Measurements from ENCODE around the gene ZNF107. TPM values are rescaled to one million over a fixed set of nuclear protein-coding genes. Genes with fewer than 3 reads are reported as not detected.
A peak's percentile ranks its signal among the peaks of the same experiment; 100 is the strongest.
"Not testable (repeated sequence)": the region's sequence is repeated elsewhere in the genome, so short reads cannot be mapped to it uniquely, and the experiment has no call there.

The ZNF107 gene
- total and polyA plus RNA-seq, 8 donors: 3.8 to 13.1 (median 11.2) TPM

- TF ChIP-seq CTCF (IDR thresholded peaks at IDR 0.05): no peak
- ATAC-seq: no peak
- Histone ChIP-seq H3K27ac (no peak overlapping the region), H3K36me3 (no peaks in the 10 kb centered on the region), H3K4me1 (no peaks in the 10 kb centered on the region), H3K9me3 (peaks cover 0 to 3% of the 10 kb centered on the region in 2 donors), H3K4me3 (no peak overlapping the region), H3K27me3 (no peaks in the 10 kb centered on the region)
- no peak for DNase-seq
- intact Hi-C loops (cut with DNase I): no loop called here
Observed at GRCh38 chr7:64654796-64655548, 11.0 kb upstream of the ZNF107 start.

GRCh38 chr7:64655811-64656210 is 10.1 kb upstream of the ZNF107 start:
- DNase-seq (no peak), ATAC-seq (no peak)
- no peaks in the 10 kb centered on the region for H3K27me3 ChIP-seq
- intact Hi-C loops (cut with DNase I): no loop called here
- H3K4me1 ChIP-seq: no peaks in the 10 kb centered on the region
- H3K36me3 ChIP-seq: no peaks in the 10 kb centered on the region
- no peak overlapping the region for H3K27ac ChIP-seq
- TF ChIP-seq CTCF (IDR thresholded peaks at IDR 0.05): no peak
- H3K4me3 ChIP-seq: no peak overlapping the region
- peaks cover 0 to 3% of the 10 kb centered on the region in 2 donors for H3K9me3 ChIP-seq

GRCh38 chr7:64656489-64656888 is 9.4 kb upstream of the ZNF107 start:
- Histone ChIP-seq H3K4me1 (no peaks in the 10 kb centered on the region), H3K27me3 (no peaks in the 10 kb centered on the region), H3K27ac (no peak overlapping the region), H3K36me3 (no peaks in the 10 kb centered on the region), H3K9me3 (peaks cover 0 to 7% of the 10 kb centered on the region in 2 donors), H3K4me3 (no peak overlapping the region)
- ATAC-seq (no peak), DNase-seq (no peak)
- intact Hi-C loops (cut with DNase I): no loop called here
- no peak for TF ChIP-seq CTCF (IDR thresholded peaks at IDR 0.05)

GRCh38 chr7:64662091-64662490 is 3.8 kb upstream of the ZNF107 start:
- DNase-seq; intact Hi-C loops (cut with DNase I); ATAC-seq; H3K27me3 ChIP-seq; H3K4me1 ChIP-seq; H3K9me3 ChIP-seq; H3K4me3 ChIP-seq; H3K27ac ChIP-seq; H3K36me3 ChIP-seq: not testable (repeated sequence)

- ATAC-seq (no peak), DNase-seq (no peak)
- H3K36me3 ChIP-seq: peaks cover 0 to 24% of the 10 kb centered on the region in 2 donors
- intact Hi-C loops (cut with DNase I): no loop called here
- no peak for TF ChIP-seq CTCF (IDR thresholded peaks at IDR 0.05)
- peak overlapping the region in 1 of 2 donors; percentile 78 for H3K27ac ChIP-seq
- H3K27me3 ChIP-seq: no peaks in the 10 kb centered on the region
- H3K9me3 ChIP-seq: no peaks in the 10 kb centered on the region
- peaks cover 0 to 14% of the 10 kb centered on the region in 2 donors for H3K4me1 ChIP-seq
- H3K4me3 ChIP-seq: peak overlapping the region; percentile 56 to 71
Observed at GRCh38 chr7:64666663-64667050, 724 bp downstream of the ZNF107 start.

- no peak for TF ChIP-seq CTCF (IDR thresholded peaks at IDR 0.05)
- Histone ChIP-seq H3K27me3 (no peaks in the 10 kb centered on the region), H3K27ac (no peak overlapping the region), H3K4me1 (peaks cover 0 to 14% of the 10 kb centered on the region in 2 donors), H3K9me3 (no peaks in the 10 kb centered on the region), H3K4me3 (peak overlapping the region in 1 of 2 donors; percentile 71), H3K36me3 (peaks cover 0 to 30% of the 10 kb centered on the region in 2 donors)
- DNase-seq (no peak), ATAC-seq (no peak)
- intact Hi-C loops (cut with DNase I): no loop called here
Observed at GRCh38 chr7:64667311-64667710, 1.4 kb downstream of the ZNF107 start.
